Gastrocnemius medialis (tissue), 4 donors: ENCODE results near the gene BBS9.

ENCODE experiments used
- CTCF ChIP-seq, 5 experiments: fragments of 450-650 bp in 3 of 5; fragments of 200-600 bp in 2 of 5; sonication (generic) in 2 of 5; IDR thresholded peaks in 4 of 5; conservative IDR thresholded peaks in 1 of 5; 1 replicate in 4 of 5; 2 replicates in 1 of 5; pipeline ENCODE4 v1.5.1; 2016 to 2019; ENCODE audit warnings: antibody characterized with exemption in 5 of 5, mild to moderate bottlenecking in 3 of 5, moderate library complexity in 3 of 5
- POLR2A ChIP-seq, 2 donors: fragments of 450-650 bp; IDR thresholded peaks; one replicate each; pipeline ENCODE4 v1.6.1; 2017; ENCODE audit warnings: antibody characterized with exemption in 2 of 2, mild to moderate bottlenecking in 2 of 2, moderate library complexity in 2 of 2

DNA sequence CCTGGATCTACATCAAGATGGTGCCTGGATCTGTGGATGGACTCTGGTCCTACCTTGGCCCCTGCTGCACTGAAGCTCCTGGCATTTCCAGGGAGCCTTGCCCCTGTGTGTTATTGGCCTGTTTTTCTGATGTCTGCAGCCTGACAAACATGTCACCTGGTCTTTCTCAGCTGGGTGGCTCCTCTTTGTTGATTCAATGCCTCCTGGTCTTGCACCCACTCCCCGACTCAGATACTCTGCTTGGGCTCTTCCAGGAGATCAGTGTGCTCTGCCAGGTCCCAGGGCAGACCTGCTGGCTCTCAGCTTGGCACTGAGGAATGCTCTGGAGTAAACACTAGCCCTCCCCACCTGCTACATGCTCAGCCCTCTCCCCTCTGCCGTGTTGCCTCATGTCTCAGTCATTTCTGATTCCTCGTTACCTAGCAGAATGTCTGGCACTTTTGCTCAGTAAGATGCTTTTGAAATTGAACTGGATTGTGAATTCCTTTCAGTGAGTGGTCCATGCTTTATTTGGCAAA is 522.7 kb downstream of the BBS9 start:
- TF ChIP-seq POLR2A (IDR thresholded peaks at IDR 0.05) (no peak), CTCF (IDR thresholded peaks at IDR 0.05 in 4 of 5, conservative IDR thresholded peaks at IDR 0.05 in 1 of 5) (no peak)
